Right ventricle myocardium inferior (tissue), 1 donor: ENCODE data around the gene PMIS2. TPM values are rescaled to one million over a fixed set of nuclear protein-coding genes. Genes with fewer than 3 reads are reported as not detected.

Experiments used
- ATAC-seq: fragments of 200-7000 bp; cut with Tn5 transposase; one replicate; pipeline ENCODE4 v1.9.1; 2020; ENCODE audit warnings: mild to moderate bottlenecking, moderate library complexity
- DNase-seq: peaks from one replicate; pipeline ENCODE4 v3.0.0; 2021; ENCODE audit errors: missing footprints
- intact Hi-C: fragments of 100-400 bp; cut with DNase I; formaldehyde crosslinking; loops from one replicate; pipeline ENCODE4 v1.11.0; 2022
- total RNA-seq: library from RNA; stranded (reverse); fragmentation: NEBNext Ultra II Directional; extraction: Animal tissue kit (Norgen Biotek cat#: 25700); gene quantifications from one replicate; pipeline ENCODE4 v1.2.1, GENCODE V29; 2021
- donor health status: DM: no; HTN: yes; CAD: no; lungs with severe emphysema.

PMIS2 gene
- total RNA-seq, 1 donor from 2014 or later = not detected

DNA sequence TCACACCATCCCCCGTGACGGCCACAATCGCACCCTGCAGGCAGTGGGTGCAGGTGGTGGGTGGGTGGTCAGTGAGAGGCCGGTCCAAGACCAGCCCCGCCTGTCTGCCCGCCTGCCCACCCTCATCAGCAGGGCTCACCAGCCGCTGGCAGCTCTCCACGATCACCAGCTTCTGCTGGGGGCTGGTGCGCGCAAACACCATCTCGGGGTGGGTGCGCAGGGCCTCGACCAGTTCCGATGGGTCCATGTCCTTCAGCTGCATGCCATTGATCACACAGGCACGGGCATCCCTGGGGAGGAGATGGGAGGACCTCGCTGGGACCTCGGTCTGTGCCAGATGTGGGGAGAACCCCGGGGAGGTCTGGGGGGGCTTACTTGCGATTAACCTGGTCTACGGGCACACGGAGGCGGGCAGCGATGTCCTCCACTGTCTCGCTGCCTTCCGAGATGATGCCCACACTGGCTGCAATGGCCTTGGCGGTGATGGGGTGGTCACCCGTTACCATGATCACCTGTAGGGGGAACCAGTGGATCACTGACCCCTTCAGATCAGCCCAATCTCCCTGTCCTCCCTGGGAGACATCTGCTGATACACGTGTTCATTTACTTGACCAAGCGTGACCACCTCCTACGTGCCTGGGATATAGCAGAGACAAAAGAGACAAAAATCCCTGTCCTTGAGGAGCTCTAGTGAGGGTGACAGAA is 30.5 kb upstream of the PMIS2 start:
- no peak for ATAC-seq
- no peak for DNase-seq
- intact Hi-C loops = no loop called here

DNA sequence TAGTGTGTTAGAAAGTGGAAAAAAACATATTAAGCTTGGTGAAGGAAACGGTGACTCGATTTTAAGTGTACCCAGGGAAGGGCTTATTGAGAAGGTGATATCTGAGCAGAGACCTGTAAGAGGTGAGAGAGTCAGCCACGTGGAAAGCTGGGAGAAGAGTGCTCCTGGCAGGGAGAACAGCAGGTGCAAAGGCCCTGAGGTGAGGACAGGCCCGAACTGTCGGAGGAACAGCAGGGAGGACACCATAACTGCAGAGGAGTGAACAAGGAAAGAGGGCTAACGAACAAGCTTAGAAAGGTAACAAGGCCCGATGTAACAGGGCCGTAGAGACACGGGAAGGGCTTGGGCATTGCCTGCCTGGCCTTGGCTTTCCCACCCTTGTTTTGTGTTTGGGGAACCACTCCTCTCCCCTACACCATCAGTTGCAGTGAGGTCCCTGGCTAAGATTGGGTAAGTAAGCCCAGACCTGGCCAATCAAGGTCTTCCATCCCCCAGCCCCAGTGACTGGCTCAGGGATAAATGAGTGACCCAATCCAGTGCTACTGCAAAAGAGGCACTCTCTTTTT is 29.9 kb upstream of the PMIS2 start:
- no peak for DNase-seq
- no peak for ATAC-seq
- intact Hi-C loops = no loop called here

DNA sequence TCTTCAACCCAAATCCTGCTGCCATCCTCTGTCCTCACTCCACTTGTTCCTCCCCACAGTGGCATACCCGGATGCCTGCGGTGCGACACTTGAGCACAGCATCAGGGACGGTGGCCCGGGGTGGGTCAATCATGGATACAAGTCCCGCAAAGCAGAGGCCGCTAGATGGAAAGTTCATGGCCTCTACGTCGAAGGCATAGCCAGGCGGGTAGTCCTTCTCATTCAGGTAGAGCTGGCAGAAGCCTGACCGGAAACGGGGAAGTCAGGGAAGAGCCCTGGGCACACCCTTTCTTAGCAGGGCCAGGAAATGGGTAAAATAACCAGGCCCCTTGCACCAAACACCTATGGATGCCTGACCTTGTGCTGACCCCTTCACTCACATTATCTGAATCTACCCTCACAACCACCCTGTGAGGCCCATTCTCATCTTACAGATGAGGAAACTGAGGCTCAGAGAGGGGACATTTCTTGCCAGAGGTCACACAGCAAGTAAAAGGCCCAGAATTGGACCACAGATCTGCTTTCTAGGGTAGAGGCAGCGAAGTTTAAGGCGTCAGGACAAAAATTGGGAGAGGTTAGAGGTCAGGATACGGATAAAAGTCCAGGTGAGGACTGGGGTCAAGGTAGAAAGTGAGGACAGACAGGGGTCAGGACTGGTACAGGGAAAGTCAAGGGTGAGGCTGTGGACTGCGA is 29.0 kb upstream of the PMIS2 start:
- DNase-seq (no peak), ATAC-seq (no peak)
- intact Hi-C loops = no loop called here

DNA sequence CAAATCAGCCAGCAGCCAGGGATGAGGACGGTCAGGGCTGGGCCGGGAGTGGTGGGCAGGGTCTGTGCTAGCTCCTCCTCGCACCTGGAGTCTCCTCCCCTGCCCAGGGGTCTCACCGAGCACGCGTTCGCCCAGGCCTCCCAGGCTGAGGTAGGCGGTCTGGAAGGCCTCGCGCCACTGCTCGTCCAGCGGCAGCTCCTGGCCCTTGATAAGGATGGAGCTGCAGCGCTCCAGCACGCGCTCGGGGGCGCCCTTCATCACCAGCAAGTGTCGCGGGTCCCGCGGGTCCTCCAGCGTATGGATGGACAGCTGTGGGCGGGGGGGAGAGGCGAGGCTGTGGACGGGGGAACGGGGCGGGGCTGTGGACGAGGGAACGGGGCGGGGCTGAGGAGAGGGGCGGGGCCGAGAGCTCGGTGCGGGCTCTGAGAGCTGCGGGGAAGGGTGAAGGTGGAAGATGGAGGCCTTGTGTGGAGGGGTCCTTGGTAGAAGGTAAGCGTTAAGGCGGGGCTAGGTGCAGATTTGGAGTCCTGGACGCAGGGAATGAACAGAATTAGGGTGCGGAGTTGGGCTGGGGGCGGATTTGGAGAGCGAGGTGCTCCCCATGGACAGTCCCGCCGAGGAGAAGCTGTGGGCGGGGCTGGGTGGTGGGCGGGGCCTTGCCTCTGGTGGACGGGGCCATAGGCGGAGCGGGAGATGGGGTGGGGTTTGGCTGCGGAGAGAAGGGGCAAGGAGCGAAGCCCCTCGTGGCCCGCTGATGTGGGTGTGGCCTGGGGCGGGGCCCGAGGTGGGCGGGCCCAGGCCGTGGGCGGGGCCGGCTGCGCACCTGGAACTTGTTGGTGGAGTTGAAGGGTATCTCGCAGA is 28.2 kb upstream of the PMIS2 start:
- DNase-seq = no peak
- intact Hi-C loops = no loop called here
- peak; percentile 40 for ATAC-seq

DNA sequence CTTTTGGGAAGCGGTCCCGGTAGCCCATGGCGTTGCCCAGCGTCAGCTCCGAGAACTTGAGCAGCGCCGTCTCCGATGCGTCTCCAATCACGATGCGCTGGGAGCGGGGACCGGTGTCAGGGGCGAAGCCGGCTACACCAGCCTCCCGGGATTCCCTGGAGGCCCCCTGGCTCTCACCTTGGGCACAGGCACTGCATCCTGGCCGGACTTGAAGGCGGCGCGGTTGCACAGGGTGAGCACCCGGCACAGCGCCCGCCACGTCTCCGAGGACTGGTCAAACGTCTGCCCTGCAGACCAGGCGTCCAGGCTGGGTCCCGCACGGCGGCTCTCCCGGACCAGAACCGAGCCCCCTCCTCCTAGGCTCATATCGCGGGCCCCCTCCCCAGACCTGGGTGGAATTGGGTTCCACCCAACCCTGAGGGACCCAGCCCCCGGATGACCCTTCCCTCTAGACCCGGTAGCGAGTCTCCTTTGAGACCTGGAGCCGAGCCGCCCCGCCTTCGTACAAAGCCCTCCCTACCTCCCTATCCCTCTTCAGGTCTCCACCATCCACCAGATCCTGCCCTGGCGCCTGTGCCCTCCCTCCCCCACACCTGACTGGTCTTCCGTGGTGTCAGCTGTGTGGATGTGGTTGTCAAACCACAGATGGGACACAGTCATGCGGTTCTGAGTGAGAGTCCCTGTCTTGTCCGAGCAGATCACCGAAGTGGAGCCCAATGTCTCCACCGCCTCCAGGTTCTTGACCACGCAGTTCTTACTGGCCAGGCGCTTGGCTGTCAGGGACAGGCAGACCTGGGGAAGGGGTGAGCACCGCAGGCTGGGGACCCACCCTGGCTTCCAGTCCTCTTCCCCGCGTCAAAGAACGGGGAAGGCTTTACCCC is 27.3 kb upstream of the PMIS2 start:
- intact Hi-C loops = no loop called here
- DNase-seq (no peak), ATAC-seq (no peak)

DNA sequence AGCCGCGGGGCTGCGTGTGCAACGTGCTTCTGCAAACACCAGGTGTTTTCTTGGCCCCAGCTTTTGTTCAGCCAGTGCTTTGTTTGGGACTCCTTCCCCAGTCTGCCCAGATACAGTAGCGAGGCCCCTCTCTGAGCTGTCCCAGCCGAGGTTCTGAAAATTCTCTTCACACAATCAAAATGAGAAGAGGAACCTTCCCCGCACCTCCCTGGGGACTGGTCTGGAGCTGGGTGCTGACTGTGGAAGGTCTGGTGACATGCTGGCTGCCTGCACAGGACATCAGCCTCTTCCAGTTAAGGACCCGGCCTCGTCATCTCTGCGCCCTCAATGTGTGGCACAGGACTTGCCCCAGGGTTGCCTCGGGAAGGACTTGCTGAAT is 26.7 kb upstream of the PMIS2 start:
- ATAC-seq = no peak
- intact Hi-C loops = no loop called here
- no peak for DNase-seq

DNA sequence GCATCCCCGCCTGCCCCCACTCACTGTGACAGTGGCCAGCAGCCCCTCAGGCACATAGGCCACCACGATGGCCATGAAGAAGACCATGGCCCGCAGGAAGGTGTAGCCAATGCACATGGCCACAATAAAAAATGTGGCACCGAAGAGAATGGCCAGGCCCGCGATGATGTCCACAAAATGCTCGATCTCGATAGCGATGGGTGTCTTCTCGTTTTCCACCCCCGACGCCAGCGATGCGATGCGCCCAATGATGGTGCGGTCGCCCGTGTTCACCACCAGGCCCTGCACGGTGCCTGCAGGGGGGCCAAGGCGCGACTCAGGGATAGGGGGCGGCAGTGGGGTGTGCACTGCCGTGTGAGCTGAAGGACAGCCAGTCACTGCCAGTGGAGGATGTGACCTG is 26.2 kb upstream of the PMIS2 start:
- intact Hi-C loops = no loop called here
- DNase-seq (no peak), ATAC-seq (no peak)

DNA sequence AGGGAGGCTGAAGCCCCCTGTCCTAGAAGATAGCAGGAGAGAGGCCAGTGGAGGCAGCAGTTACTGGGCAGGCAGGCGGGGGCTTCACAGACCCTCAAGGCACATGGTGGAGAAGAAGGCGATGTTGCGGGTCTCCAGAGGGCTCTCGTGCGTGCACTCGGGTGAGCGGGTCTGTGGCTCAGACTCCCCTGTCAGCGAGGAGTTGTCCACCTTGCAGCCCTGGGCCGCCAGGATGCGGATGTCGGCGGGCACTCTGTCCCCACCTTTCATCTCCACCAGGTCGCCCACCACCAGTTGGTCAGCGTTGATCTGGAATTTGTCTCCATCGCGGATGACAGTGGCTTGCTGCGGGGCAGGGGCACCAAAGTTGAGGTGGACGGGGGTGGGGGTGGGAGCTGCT is 25.7 kb upstream of the PMIS2 start:
- DNase-seq (no peak), ATAC-seq (no peak)
- intact Hi-C loops = no loop called here

DNA sequence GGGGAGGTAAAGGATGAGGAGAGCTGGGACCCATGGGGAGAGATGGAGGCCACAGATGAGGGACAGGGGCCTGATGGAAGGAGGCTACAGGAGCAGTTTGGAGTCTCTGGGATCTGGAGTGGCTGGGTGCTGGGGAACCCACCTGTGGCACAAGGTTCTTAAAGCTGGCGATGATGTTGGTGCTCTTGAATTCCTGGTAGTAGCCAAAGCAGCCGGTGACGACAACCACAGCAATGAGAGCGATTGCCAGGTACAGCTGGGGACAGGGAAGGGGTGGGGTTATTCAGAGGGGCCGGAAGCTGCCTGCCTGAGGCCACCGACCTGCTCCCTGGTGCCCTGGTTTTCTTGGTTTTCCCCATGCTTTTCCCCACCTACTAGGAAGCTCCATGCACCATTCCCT is 25.3 kb upstream of the PMIS2 start:
- ATAC-seq = no peak
- intact Hi-C loops = no loop called here
- no peak for DNase-seq

DNA sequence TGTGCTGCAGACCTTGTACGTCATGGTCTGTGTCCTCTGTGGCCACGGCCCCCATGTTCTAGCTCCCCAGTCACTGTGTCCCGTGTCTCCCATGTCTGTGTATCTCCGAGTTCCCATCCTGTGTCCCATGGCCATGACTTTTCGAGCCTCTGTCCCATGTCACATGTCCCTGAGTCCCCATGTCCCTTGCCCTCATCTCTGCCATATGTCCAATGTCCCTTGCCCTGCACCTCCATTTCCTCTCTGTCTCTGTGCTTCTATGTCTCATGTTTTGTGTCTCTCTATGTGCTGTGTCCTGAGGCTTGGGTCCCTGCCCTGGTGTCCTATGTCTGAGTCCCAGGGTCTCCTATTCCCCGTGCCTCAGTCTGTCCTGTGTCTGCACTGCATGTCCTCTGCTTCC is 24.5 kb upstream of the PMIS2 start:
- intact Hi-C loops = no loop called here
- DNase-seq (no peak), ATAC-seq (no peak)

DNA sequence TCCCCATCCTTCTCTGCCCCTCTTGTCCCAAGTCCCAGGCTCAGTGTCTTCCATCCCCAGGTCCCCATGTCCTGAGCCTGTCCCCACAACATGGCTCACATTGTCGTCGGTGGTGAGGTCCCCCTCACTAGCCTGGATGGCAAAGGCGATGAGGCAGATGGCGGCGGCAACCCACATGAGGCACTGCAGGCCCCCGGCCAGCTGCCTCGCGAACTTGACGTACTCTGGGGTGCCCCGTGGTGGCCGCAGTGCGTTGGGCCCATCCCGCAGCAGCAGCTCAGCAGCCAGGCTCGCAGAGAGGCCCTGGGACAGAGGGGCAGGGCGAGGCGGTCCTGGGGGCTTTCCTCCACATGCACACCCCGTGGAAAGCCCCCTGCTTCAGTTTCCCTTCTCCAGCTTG is 23.6 kb upstream of the PMIS2 start:
- no peak for DNase-seq
- ATAC-seq = no peak
- intact Hi-C loops = no loop called here

DNA sequence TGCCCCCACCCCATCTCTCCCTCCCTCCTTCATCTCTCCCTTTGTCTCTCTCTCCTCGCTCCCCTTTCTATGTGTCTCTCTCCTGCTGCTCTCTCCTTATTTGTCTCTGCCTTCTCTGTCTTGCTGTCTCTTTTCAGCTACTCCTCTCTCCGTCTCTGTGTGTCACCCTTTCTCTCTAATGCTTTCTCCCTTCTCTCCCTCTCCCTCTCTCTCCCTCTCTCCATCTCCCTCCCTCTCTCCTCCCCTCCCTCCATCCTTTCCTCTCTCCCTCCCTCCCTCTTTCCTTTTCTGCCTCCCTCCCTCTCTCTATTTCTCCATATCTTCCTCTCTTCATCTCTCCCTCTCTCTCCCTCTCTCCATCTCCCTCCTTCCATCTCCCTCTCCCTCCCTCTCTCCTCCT is 23.2 kb upstream of the PMIS2 start:
- DNase-seq (no peak), ATAC-seq (no peak)
- intact Hi-C loops = no loop called here

DNA sequence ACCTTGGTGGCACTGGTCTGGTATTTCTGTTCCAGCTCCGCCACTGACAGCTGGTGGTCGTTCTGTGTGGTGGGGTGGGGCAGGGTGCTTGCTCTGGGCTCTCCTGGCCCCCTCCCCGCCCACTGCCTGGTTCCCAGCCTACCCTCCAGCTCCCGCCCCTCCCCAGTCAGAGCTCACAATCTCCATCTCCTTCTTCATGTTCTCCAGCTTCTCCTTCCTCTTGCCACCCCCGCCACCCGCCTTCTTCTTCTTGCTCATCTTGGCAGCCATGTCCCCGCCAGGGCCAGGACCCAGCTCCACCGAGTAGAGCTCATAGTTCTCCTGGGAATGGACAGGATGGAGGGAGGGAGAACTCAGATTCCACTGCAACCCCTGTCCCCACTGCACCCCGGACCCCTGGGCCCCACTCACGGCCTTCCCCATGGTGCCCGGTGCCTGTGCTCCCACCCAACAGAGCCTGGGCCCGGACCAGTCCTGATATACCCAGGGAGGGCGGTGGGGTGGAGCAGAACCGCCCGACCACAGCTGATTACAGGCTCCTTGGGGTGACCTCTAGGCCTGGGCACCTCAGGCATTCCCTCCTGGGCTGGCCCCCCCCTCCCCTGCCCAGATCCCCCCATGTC is 22.7 kb upstream of the PMIS2 start, which contains the start of gene ATP4A:
ATP4A (minus strand) TSS at position 452 of the 623 bp plus-strand sequence; CDS start at position 423, 29 bp downstream.
- intact Hi-C loops = no loop called here
- no peak for DNase-seq
- no peak for ATAC-seq

DNA sequence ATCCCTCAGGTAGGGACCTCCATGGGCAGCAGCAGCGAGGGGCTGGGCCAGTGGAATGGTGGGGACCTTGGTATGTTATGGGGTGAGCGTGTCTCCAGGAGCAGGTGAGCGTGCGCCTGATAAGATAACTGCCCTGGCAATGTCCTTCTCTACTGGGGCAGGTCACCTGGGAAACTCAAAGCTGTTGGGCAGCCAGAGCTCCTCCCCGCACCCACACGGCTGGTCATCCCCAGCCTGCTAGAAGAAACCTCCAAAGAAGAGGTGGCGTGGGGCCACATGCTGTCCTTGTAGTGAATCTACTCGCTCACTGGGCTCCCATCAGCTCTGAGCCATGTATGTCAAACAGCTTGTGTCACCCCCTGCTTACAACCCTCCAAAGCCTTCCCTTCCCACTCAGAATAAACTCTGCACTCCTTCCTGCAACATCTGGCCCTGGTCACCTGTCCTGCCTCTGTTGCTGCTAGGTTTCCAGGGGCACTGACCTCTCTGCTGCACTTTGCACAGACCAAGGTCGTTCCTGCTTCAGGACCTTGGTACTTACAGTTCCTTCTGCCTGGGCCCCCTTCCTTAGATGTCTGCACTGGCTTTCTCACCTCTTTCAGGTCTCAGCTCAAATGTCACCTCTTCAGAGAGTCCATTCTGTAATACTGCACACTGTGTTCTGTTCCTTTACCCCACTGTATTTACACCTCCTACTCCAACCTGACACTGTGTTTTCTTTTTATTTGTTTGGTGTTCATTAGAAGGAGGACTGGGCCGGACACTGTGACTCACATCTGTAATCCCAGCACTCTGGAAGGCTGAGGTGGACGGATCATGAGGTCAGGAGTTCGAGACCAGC is 20.7 kb upstream of the PMIS2 start:
- intact Hi-C loops = no loop called here
- DNase-seq (no peak), ATAC-seq (no peak)

DNA sequence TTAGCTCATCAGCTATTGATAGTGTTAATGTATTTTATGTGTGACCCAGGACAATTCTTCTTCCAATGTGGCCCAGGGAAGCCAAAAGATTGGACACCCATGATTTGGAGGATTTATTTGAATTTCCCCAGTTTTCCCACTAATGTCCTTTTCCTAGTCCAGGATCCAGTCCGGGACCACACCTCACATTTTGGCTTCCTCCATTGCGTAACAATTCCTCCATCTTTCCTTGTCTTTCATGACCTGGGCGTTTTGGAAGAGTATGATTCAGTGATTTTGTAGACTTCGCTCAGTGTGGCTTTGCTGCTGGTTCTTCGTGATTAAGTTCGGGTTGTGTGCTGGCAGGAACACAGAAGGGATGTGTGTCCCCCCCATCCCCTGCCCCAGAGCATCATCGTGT is 19.2 kb upstream of the PMIS2 start:
- no peak for ATAC-seq
- intact Hi-C loops = no loop called here
- DNase-seq = no peak

DNA sequence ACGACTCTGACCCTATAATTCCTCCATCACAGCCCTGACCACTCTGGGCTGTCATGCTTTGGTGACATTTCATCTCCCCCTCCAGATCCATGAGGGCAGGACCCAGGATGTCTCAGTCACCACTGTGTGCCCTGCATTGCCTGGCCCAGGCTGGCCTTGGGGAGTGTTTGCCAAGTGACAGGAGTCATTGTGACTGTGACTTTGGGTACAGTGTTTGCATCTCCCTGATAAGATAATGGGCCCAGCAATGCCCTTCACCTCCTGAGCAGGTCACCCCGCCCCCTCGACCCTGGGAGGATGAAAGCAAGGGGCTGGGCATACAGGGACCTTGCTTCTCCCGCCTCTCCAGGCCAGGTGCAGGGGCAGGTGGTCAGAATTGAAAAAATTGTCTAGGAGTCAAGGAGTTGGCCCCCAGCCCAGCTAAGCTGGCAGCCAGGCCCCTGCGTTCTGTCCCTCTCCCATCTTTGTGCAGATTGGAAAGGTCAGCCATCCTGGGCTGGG is 16.6 kb upstream of the PMIS2 start:
- intact Hi-C loops = no loop called here
- DNase-seq (no peak), ATAC-seq (no peak)

DNA sequence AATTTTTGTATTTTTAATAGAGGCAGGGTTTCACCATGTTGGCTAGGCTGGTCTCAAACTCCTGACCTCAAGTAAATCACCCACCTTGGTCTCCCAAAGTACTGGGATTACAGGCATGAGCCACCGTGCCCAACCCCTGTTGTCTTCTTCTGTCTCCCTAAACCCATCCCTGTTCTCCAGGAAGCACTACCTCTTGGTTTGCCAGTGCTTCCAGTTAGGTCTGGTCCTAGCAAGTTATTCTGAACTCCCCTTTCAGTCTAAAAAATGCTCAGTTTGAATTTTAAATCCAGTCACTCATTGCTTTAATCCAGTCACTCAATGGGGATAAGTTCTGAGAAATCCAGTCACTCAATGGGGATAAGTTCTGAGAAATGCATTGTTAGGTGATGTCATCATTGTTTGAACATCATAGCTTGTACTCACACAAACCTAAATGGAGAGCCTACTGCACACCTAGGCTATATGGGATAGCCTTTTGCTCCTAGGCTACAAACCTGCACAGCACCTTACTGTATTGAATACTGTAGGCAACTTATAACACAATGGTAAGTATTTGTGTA is 14.5 kb upstream of the PMIS2 start:
- no peak for DNase-seq
- intact Hi-C loops = no loop called here
- no peak for ATAC-seq
